NCI-H1092 treated with DMSO at 0.1 percent for 48 hours (cell line): ENCODE measurements around the gene SLC25A36.

Source experiments
- DNase-seq: peaks from one replicate; lab custom pipeline; 2025; lab: John Stamatoyannopoulos, UW

The SLC25A36 gene

GRCh38 chr3:140941434-140942220 lies at the start of gene SLC25A36:
SLC25A36 (plus strand) TSS chr3:140941836; CDS start chr3:140942055, 219 bp downstream.
- DNase-seq: peak; percentile 98

GRCh38 chr3:140896997-140897396 lies 44.6 kb upstream of the SLC25A36 start:
- DNase-seq: no peak

DNA sequence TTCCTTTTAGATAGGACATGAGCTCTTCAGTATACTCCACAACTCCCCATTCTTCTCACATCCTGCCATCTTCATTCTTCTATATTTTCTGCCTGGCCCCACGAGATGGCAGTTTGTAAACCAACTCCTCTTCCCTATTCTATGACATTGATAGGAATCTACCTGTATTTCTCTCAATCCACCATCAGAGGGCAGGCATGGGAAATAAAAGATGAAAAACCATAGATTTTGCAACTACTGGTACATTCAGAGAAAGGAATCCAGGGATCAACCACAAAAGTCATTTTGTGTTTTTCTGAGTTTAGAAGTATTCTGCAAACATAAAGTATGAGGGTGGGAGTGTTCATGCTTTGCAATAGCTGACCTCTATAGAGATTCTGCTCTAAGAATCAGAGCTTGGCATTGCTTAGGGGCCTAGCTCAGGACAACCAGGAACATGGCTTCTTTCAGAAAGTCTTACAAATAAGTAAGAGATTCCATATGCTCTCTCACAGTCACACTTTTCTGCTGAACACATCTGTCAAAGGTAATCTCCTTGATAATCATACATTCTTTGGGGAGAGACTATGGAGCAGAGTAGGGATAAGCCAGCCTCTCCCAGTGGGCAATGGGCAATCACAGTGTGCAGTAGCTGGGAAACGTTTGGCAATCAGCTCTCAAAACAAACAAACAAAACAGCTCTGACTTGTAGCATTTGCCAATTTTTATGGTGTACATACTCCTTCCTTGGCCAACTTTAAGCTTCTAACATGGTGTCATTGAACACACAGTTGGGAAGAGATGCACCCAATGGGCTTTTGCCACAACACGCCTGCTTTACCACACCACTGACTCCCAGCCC lies 43.1 kb upstream of the SLC25A36 start:
- DNase-seq: peak; percentile 64

GRCh38 chr3:140899363-140899762 lies 42.3 kb upstream of the SLC25A36 start:
- DNase-seq: no peak

DNA sequence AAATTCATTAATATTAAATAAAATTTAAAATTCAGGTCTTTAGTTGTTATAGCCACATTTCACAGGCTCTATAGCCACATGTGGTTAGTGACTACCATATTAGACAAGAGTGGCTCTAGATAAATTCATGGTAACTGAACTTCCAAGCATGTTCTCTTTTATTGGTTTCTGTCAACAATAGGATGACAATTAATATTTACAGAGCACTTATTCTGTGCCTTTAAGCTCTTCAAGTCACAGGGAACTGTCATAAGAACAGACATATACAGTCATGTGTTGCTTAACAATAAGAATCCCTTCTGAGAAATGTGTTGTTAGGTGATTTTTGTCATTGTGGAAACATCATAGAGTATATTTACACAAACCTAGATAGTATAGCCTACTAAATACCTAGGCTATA lies 38.8 kb upstream of the SLC25A36 start:
- DNase-seq: no peak

- DNase-seq: no peak
Measured at GRCh38 chr3:140903196-140903595, 38.4 kb upstream of the SLC25A36 start.

- DNase-seq: no peak
Measured at GRCh38 chr3:140904521-140904920, 37.1 kb upstream of the SLC25A36 start.

DNA sequence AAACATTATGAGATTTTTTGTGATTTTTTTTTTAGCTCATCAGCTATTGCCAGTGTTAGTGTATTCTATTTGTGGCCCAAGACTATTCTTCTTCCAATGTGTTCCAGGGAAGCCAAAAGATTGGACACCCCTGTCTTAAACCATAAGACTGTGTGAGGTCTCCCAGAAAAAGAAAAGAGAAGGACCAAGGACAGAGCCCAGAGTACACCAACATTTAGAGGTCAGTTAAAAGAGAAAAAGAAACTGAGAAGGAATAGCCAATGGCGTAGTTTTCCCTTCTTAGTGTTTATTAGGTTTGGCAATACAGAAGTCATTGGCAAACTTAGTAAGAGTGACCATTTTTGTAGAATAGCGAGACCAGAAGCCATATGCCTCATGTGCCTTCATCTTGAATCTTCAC lies 36.1 kb upstream of the SLC25A36 start:
- no peak for DNase-seq

DNA sequence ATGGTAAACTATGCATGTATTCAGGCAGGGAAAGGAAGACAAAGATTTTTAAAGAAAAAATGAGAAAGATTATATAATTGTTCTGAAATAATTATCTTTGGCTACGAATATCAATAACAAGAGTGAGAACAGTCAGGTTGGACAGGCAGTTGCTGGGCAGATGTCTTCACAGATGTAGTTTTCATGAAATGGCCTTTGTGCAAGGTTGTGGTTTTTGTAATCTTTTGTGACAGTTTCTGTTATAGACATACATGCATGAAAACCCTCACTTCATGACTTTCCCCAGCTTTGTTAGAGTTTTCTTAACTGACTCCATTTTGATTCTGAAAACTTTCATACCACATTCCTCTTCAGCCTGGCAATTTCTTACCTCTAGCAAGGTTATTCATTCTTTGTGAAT lies 34.9 kb upstream of the SLC25A36 start:
- no peak for DNase-seq

- DNase-seq: no peak
Measured at GRCh38 chr3:140910860-140911259, 30.8 kb upstream of the SLC25A36 start.

DNA sequence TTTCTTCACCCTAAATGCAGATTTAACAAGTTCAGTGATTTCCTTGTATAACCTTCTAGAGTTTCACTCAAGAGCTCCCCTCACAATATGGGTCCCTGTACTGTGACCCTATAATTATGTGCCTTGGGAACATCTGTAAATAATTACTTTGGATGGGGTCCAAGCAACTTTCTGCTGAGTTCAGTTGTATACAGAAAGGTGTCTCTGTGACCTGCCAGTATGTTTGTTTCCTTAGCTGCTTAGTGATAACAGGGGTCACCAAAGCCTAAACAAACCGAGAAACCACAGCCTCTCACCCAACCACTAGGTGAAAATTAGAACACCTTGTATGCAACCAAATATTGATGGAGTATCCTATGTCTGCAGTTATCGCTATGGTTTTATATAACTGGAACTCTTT lies 29.8 kb upstream of the SLC25A36 start:
- peak; percentile 13 for DNase-seq

GRCh38 chr3:140913728-140914127 lies 27.9 kb upstream of the SLC25A36 start:
- no peak for DNase-seq

GRCh38 chr3:140914384-140914945 lies 27.2 kb upstream of the SLC25A36 start:
- DNase-seq: no peak

DNA sequence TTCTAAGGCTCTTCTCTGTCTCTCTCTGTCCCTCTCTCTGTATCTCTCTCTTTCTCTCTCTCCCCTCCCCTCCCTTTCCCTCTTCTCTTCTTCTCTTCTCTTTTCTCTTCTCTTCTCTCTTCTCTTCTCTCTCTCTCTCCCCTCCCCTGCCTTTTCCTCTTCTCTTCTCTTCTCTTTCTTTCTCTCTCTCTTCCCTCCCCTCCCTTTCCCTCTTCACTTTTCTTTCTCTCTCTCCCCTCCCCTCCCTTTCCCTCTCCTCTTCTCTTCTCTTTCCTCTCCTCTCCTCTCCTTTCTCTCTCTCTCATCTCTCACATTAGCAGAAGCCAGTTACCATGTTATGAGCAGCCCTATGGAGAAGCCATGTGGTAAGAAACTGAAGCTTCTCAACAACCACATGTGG lies 25.0 kb upstream of the SLC25A36 start:
- DNase-seq: no peak

DNA sequence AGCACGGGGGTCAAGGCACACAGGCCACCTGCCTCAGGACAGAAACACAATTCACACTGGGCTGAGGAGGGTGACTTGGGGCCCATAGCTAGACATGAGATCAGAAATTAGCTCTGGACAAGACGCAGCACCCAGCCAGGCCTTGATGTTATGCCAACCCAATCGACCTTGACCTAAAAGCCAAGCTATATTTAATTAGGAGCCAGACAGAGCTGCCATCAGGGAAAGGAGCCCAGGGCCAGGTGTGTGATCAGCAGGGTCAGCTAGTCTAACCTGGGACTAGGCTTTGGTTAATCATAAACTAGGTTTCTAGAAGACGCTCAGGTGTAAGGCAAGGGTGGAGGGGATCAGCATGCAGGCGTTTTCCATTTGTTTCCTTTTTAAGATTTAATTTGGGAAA lies 23.9 kb upstream of the SLC25A36 start:
- no peak for DNase-seq

DNA sequence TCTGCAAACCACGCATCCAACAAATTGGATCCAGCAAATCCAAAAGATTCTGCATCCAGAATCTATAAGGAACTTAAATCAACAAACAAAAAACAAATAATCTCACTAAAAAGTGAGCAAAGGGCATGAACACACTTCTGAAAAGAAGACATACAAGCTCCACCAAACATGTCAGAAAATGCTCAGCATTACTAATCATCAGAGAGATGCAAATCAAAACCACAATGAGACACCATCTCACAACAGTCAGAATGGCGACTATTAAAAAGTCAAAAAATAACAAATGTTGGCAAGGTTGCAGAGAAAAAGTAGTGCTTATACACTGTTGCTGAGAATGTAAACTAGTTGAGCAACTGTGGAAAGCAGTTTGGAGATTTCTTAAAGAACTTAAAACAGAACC lies 21.6 kb upstream of the SLC25A36 start:
- DNase-seq: no peak

DNA sequence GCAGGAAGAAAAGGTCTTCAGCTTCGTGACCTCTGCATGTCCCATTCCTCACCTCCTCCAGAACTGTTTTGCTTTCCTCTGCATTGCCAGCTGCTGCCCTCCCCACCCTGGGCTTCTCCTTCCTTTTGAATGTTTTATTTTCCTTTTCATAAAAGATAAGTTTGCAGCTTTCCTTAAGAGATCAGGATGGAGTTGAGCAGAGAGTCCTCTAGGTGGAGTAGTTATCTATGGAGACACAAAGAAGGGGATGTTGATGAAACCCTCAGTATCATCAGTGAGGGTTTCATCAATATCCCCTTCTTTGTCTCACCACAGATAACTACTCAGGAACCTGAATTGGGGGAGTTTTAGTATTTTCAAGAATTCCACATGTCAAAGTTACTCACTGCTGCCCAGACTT lies 19.0 kb upstream of the SLC25A36 start:
- peak; percentile 4 for DNase-seq

GRCh38 chr3:140924097-140924873 lies 17.4 kb upstream of the SLC25A36 start:
- no peak for DNase-seq

- DNase-seq: no peak
Measured at GRCh38 chr3:140927279-140928069, 14.2 kb upstream of the SLC25A36 start.

- no peak for DNase-seq
Measured at GRCh38 chr3:140929446-140929845, 12.2 kb upstream of the SLC25A36 start.

DNA sequence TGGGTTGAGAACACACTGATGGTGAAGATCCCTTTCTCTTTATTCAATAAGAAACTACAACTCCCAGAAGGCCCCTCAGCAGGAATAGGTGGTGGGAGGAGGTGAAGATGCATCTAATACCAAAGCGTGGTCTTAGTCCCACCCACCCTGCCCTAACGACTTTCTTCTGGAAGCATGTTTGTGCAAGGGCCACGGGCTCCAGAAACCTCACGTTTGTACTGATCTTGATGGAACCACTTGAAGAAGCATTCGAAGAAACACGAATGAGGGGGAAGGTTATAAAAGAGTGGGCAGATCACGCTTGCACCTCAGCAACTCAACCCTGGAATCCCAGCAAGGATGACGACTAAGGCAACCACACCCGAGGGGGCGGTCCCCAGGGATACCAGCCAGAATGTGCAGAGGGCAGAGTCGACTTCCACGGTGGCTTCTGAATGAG lies 10.6 kb upstream of the SLC25A36 start:
- DNase-seq: no peak
